Measurements from ENCODE around the gene ANKRD13C.

- TF ChIP-seq CTCF (IDR thresholded peaks at IDR 0.05) = no peak
- no peak for TF ChIP-seq EP300 (IDR thresholded peaks at IDR 0.05)
These were observed 42.1 kb upstream of the ANKRD13C start for GRCh38 chr1:70396607-70397006.

Measured in ovary (tissue), 3 donors.